ENCODE data around the gene WDR73.

GRCh38 chr15:84631706-84632272, 22.3 kb downstream of the WDR73 start:
- no peak for TF ChIP-seq CTCF (IDR thresholded peaks at IDR 0.05)
- TF ChIP-seq EP300 (IDR thresholded peaks at IDR 0.05): no peak

All from esophagus muscularis mucosa (tissue), 3 donors.